ENCODE results near the gene MRPS18A.
"Not testable (repeated sequence)": the region's sequence is repeated elsewhere in the genome, so short reads cannot be mapped to it uniquely, and the experiment has no call there.

The MRPS18A gene

DNA sequence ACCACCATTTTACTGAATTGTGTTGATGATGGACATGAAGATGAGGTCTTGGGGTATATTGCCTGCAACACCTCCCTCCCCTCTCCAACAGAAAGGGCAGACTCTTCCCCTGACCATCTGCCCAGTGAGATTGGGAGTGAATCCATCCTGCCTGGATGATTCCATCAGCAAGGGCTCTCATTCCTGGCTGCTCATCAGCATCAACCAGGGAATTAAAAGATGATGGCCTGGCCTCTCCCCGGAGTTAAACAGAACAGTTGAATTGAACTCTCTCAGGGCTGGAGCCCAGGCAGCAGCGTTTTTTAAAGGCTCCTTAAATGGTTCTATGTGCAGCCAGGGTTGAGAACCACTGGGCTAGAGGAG, 14.6 kb upstream of the MRPS18A start:
- ChIA-PET POLR2A (interaction anchor here (6.2 kb wide), 1 partner anchor 14 kb away, joined by 19 read pairs; the partner anchor contains the start of gene MRPS18A), CTCF (no interaction called here)
- DNase-seq (ENCODE audit: extremely low spot score) = no peak
- TF ChIP-seq, protein P1, sequence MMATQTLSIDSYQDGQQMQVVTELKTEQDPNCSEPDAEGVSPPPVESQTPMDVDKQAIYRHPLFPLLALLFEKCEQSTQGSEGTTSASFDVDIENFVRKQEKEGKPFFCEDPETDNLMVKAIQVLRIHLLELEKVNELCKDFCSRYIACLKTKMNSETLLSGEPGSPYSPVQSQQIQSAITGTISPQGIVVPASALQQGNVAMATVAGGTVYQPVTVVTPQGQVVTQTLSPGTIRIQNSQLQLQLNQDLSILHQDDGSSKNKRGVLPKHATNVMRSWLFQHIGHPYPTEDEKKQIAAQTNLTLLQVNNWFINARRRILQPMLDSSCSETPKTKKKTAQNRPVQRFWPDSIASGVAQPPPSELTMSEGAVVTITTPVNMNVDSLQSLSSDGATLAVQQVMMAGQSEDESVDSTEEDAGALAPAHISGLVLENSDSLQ (IDR thresholded peaks at IDR 0.05) = no peak
- no peak for TF ChIP-seq BHLHE40 (IDR thresholded peaks at IDR 0.05; ENCODE audit: borderline replicate concordance)

DNA sequence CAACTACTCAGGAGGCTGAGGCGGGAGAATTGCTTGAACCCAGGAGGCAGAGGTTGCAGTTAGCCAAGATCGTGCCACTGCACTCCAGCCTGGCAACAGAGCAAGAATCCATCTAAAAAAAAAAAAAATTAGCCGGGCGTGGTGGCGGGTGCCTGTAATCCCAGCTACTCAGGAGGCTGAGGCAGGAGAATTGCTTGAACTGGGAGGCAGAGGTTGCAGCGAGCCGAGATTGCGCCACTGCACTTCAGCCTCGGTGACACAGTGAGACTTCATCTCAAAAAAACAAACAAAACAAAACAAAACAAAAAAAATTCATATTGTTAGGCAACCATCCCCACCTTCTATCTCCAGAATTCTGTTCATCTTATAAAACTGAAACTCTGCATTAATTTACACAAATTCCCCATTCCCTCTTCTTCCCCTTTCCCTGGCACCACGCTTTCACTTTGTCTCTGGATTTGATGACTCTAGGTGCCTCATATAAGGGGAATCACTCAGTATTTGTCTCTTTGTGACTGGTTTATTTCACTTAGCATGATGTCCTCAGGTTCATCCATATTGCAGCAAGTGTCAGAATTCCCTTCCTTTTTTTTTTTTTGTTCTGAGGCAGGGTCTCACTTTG, 13.5 kb upstream of the MRPS18A start:
- POLR2A ChIA-PET = interaction anchor here (6.2 kb wide), 1 partner anchor 13 kb away, joined by 19 read pairs; the partner anchor contains the start of gene MRPS18A
- DNase-seq (ENCODE audit: extremely low spot score); CTCF ChIA-PET: not testable (repeated sequence)

DNA sequence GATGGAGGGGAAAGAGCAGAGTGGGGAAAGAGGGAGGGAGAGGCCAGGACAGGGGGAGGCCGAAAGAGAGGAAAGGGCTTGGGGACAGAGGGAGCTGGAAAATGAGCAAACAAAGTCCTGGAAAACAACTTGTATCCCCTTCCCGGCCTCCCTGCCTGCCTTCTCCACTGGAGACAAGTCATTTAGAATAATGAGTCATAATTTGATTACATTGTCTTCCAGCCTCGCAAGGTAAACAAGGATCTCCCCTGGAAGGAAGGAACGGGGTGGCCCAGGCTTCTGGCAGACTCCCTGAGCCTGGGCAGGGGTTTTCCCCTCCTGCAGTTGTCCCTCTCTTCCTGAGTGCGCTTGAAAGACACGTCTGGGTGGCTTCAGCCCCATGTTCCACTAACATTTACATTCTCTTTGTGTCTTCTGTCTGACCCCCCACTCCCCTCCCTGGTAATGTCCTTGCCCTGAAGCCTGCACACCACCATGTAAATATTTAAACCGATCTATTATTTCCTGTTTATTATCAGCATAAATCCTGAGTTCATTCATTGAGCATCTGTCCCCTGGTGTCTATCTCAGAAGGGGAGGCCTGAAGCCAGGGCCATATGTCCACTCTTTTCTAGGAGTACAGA, 12.1 kb upstream of the MRPS18A start:
- no peak for DNase-seq (ENCODE audit: extremely low spot score)
- TF ChIP-seq TARDBP (IDR thresholded peaks at IDR 0.05) (no peak), SUZ12 (IDR thresholded peaks at IDR 0.05) (no peak), LEF1 (IDR thresholded peaks at IDR 0.05; ENCODE audit: borderline replicate concordance) (no peak), SP1 (IDR thresholded peaks at IDR 0.05) (no peak), BHLHE40 (IDR thresholded peaks at IDR 0.05; ENCODE audit: borderline replicate concordance) (no peak), NFRKB (IDR thresholded peaks at IDR 0.05) (no peak), ARNT (IDR thresholded peaks at IDR 0.05) (no peak), ZNF384 (IDR thresholded peaks at IDR 0.05) (no peak), FOXM1 (IDR thresholded peaks at IDR 0.05; ENCODE audit: borderline replicate concordance) (no peak), L3MBTL2 (conservative IDR thresholded peaks at IDR 0.05) (no peak), FOXA1 (IDR thresholded peaks at IDR 0.05) (no peak), FOXK2 (IDR thresholded peaks at IDR 0.05) (no peak), HDGF (IDR thresholded peaks at IDR 0.05; ENCODE audit: borderline replicate concordance) (no peak), ELF4 (IDR thresholded peaks at IDR 0.05) (no peak), CTBP1 (IDR thresholded peaks at IDR 0.05; ENCODE audit: borderline replicate concordance) (no peak)
- TF ChIP-seq, protein P1 (IDR thresholded peaks at IDR 0.05) = no peak
- ChIA-PET POLR2A (interaction anchor here (1.3 to 6.2 kb wide), 2 partner anchors 12 to 70 kb away, joined by 4 to 19 read pairs; partner anchors contain the start of gene MRPS18A), CTCF (no interaction called here)

DNA sequence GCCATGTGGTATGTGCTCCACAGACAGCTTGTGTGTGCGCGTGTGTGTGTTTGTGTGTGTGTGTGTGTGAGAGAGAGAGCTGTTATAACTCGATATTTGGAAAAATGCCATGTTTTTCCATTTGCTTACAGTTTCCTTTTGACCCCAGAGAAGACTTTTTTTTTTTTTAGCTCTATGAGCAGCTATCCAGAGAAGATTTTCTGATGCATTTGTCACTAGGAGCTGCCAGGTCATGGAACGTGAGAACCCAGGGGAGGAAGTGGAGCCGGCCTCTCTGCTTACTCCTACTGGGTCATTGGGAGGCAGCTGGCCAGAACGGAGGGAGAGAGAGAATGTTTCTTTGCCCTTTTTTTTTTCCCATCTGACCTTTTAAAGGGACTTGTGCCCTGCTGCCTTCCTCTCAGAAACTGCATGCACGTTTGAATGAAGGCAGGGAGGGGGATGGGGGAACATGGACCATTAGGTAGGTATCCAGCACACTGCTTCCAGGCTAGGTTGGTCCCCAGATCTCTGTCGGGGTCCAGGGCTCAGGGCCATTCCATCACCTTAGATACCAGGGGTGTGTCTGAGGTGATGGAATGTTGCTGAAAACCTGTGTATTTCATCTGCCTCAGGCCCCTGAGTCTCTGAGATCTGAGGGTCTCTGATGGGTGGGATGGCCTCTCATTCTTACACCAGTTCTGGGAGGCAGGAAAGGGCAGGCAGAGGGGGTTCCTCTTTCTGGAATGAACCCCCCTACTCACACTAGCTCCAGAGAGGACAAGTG, 11.2 kb upstream of the MRPS18A start:
- ChIA-PET POLR2A (interaction anchor here (1.3 to 6.2 kb wide), 2 partner anchors 11 to 69 kb away, joined by 4 to 19 read pairs; partner anchors contain the start of gene MRPS18A), CTCF (no interaction called here)
- DNase-seq (ENCODE audit: extremely low spot score) = no peak
- TF ChIP-seq SUZ12 (IDR thresholded peaks at IDR 0.05) = no peak
- no peak for TF ChIP-seq NFRKB (IDR thresholded peaks at IDR 0.05)
- TF ChIP-seq FOXK2 (IDR thresholded peaks at IDR 0.05) = no peak
- no peak for TF ChIP-seq ARNT (IDR thresholded peaks at IDR 0.05)
- no peak for TF ChIP-seq CTBP1 (IDR thresholded peaks at IDR 0.05; ENCODE audit: borderline replicate concordance)
- TF ChIP-seq L3MBTL2 (conservative IDR thresholded peaks at IDR 0.05) = no peak
- TF ChIP-seq ZNF384 (IDR thresholded peaks at IDR 0.05) = no peak
- TF ChIP-seq LEF1 (IDR thresholded peaks at IDR 0.05; ENCODE audit: borderline replicate concordance) = no peak

DNA sequence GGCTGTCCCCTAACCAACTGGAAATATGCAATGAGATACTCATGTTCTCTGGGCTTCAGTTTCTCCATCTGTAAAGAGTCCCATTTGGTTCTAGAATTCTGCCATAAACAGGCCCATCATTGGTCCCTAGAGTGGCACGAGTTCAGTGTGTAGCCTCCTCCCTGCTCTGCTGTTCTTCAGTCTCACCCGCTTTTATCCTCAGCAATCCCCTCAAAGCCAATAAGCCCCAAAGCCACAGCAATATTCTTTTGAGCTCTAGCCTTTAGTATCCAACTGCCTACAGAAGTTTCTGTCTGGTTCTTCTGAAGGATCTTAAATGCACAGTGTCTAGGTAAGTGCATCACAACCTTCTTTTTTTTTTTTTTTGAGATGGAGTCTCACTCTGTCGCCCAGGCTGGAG, 9.8 kb upstream of the MRPS18A start:
- CTCF ChIA-PET = interaction anchor here (0.6 to 0.7 kb wide), 2 partner anchors 25 to 29 kb away, joined by 3 read pairs; no protein-coding TSS in a partner anchor
- no peak for TF ChIP-seq HDGF (IDR thresholded peaks at IDR 0.05; ENCODE audit: borderline replicate concordance)
- TF ChIP-seq FOXK2 (IDR thresholded peaks at IDR 0.05) = no peak
- TF ChIP-seq, protein P1 (IDR thresholded peaks at IDR 0.05) = no peak
- POLR2A ChIA-PET = interaction anchor here (6.2 kb wide), 1 partner anchor 10 kb away, joined by 19 read pairs; the partner anchor contains the start of gene MRPS18A
- no peak for DNase-seq (ENCODE audit: extremely low spot score)

DNA sequence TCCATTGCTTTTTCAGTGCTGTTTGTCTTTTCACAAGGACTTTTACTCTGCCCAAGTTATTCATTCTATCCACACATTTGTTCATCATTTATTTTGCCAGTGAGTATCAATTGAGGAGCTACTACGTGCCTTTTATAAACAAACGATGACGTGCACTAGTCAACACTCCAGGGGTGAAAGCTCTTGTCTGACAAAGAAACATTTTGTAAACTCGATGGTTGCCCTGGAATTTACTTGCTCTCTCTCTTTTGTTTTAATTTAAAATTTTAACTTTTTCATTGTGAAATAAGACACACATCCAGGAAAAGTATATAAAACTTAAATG, 8.3 kb upstream of the MRPS18A start:
- DNase-seq (ENCODE audit: extremely low spot score) = no peak
- ChIA-PET POLR2A (interaction anchor here (0.8 to 6.2 kb wide), 4 partner anchors 8 to 28 kb away, joined by 3 to 19 read pairs (median 4); partner anchors contain the start of gene MRPS18A), CTCF (no interaction called here)
- no peak for TF ChIP-seq ZNF384 (IDR thresholded peaks at IDR 0.05)
- no peak for TF ChIP-seq ELF4 (IDR thresholded peaks at IDR 0.05)
- TF ChIP-seq SP1 (IDR thresholded peaks at IDR 0.05) = no peak
- no peak for TF ChIP-seq L3MBTL2 (conservative IDR thresholded peaks at IDR 0.05)
- no peak for TF ChIP-seq LEF1 (IDR thresholded peaks at IDR 0.05; ENCODE audit: borderline replicate concordance)
- TF ChIP-seq FOXA1 (IDR thresholded peaks at IDR 0.05) = no peak
- TF ChIP-seq CTBP1 (IDR thresholded peaks at IDR 0.05; ENCODE audit: borderline replicate concordance) = no peak

Measured in HEK293T (cell line).